ENCODE data around the gene TBC1D21.

TBC1D21 gene

GRCh38 chr15:73862276-73862675 lies 11.1 kb upstream of the TBC1D21 start:
- no peak for DNase-seq

- DNase-seq, result no peak
Observed at GRCh38 chr15:73865379-73865778, 8.0 kb upstream of the TBC1D21 start.

DNA sequence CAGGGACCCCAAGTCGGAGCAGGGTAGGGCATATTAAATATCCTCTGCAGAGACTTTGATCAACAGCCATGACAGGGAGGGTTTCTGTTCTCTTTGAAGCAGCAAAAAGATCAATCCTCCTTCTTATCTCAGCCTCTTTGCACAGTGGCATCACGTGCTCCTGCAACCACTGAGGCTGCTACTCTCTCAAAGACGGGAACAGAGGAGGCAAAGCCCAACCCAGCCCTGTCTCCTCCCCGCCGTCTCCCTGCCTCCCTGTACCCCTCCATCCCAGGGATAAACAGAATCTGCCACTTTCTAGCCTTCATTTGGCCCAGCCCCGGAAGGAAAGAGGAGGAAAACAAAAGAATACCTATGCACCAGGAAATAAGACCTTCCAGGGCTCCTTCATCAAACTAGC lies 7.5 kb upstream of the TBC1D21 start:
- no peak for DNase-seq

- no peak for DNase-seq
Observed at GRCh38 chr15:73866481-73866880, 6.9 kb upstream of the TBC1D21 start.

GRCh38 chr15:73866881-73867410 lies 6.4 kb upstream of the TBC1D21 start:
- DNase-seq, result no peak

GRCh38 chr15:73867426-73867825 lies 5.9 kb upstream of the TBC1D21 start:
- DNase-seq, result no peak

GRCh38 chr15:73867956-73868355 lies 5.4 kb upstream of the TBC1D21 start:
- no peak for DNase-seq

- DNase-seq, result no peak
Observed at GRCh38 chr15:73869216-73869995, 4.0 kb upstream of the TBC1D21 start.

DNA sequence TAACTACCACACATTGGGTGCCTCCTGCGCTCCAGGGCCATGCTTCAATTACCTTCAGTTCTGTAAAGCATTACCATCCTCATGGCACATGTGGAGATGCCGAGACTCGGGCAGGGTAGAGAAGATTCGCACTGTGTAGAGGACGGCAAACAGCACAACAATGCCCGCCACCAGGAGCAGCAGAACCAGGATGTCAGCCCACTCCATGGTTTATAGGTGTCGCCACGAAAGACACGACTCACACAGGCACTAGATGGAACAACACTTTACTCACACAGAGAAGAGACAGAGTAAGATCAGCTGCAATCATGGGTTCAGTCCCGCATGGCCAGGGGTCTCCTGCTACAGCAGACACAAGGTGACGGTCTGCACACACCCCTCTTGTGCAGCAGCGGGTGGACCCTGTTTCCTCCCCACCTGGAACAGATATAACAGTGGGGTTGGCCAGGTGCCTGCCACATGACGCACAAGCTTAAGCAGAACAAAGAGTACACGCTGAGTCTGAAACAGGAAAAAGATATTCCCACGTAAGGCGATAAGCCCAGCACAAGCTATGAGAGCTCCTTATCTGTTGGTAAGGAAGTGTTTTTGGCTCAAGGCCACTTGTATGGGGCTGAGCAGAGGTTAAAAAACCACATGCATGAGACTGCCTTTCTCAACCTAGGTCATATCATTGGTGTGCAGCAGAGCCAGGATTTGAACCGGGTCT lies 2.5 kb upstream of the TBC1D21 start:
- DNase-seq, result no peak

DNA sequence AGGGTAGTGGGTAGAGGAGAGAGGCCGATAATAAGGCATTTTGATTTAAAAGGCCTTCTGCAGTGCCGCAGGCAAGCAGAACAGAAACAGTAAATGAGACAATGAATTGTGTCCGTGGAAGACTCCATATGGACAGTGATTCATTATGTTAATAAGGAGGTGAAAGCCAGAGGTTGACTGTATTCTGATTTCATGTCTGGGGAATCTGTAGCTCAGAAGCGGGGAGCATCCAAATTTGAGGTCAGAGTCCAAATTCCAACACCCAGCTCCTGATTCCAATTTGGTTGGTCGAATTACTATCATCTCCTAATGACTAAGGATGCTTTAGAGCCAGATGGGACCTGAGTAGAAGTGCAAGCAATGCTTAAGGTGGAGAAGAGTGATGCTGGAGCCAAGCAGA lies 1.0 kb upstream of the TBC1D21 start:
- no peak for DNase-seq

- peak; percentile 31 for DNase-seq
Observed at GRCh38 chr15:73873889-73874511, 636 bp downstream of the TBC1D21 start.

DNA sequence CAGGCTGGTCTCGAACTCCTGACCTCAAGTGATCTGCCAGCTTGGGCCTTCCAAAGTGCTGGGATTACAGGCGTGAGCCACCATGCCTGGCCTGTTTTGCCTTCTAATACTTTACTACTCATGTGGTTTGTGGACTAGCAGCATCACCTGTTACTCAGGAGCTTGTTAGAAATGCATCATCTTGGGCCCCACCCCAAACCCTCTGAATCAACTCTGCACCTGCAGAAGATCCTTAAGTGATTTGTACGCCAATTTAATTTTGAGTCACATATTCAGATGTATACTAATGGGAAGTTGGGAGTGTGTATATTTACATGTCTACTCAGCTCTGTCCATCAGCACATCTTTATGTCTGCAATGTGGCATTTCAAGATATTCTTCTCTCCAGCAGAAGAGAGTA lies 6.1 kb downstream of the TBC1D21 start:
- no peak for DNase-seq

DNA sequence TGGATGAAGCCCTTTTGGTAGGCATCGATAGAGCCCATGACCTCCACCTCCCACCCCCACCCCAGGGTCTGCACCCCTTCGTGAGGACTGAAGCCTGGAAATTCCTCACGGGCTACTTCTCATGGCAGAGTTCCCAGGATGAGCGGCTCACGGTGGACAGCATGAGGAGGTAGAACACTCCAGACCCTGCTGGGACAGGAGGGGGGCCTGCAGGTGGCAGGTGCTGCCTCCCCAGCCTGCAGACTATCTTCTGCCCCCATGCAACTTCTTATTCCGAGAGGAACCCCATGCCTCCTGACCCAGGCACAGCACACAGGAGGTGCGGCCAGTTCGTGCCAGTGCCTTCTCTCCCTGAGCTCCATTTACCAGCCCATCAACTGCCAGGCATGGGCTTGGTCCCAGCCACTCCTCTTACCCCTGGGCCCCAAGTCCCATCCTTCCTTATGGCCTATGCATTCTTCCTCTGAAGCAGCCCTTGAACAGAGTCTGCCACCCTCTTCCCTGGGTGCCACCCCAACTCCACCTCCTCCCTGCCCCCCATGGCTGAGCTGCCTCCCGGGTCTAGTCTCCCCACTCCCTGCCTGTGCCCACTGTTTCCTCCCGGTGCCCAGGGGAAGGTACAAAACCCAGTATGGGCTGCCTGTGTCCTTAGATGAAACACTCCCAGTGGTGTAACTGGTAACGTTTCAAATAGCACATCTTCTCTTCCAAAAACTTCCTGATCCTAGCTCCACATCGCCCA lies 8.4 kb downstream of the TBC1D21 start:
- no peak for DNase-seq

- no peak for DNase-seq
Observed at GRCh38 chr15:73882761-73883419, 9.5 kb downstream of the TBC1D21 start.

- DNase-seq, result no peak
Observed at GRCh38 chr15:73884159-73884558, 10.8 kb downstream of the TBC1D21 start.

- no peak for DNase-seq
Observed at GRCh38 chr15:73885954-73886700, 12.8 kb downstream of the TBC1D21 start.

DNA sequence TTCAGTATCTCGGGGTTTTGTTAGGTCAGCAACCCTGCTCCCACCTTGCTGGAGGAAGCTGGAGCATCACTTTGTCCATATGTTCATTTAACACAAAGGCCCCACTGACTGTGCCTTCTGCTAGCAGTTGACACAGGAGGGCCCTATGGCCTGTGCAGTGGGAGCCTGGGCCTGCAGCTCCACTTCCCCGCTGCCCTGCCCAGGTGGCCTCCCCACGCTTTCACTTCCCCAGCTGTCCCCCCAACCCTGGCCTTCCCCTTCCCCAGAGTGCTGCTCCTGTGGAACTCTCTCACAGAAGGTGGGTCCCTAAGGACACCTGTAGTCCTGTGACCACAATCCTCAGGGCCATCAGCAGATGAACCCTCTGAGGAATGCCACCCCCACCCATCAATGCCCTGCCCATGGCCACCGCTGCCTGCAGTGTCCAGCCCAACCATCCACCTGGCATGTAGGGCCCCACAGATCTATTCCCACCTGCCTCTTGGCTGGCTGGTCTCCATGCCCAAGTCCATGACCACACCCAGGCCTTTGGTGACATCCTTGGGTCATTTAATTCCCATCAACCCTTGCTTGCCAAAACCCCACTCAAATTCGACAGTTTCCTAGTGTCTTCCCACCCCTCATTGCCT lies 13.5 kb downstream of the TBC1D21 start:
- DNase-seq, result no peak

DNA sequence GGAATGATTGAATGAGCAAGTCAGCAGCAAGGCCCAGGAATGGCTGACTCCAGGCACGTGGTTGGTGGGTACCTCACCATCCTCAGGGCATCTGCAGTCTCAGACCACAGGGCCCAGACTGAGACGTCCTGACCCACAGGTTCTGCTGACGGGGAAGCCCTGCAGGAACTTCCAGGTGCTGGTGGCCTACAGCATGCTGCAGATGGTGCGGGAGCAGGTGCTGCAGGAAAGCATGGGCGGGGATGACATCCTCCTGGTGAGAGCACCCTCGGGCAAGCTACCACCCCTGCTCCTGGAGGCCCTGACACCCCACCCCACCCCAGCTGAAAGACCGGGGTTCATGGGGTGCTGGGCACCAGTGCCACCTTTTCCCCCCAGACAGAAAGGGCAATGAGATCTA lies 14.1 kb downstream of the TBC1D21 start:
- no peak for DNase-seq

DNA sequence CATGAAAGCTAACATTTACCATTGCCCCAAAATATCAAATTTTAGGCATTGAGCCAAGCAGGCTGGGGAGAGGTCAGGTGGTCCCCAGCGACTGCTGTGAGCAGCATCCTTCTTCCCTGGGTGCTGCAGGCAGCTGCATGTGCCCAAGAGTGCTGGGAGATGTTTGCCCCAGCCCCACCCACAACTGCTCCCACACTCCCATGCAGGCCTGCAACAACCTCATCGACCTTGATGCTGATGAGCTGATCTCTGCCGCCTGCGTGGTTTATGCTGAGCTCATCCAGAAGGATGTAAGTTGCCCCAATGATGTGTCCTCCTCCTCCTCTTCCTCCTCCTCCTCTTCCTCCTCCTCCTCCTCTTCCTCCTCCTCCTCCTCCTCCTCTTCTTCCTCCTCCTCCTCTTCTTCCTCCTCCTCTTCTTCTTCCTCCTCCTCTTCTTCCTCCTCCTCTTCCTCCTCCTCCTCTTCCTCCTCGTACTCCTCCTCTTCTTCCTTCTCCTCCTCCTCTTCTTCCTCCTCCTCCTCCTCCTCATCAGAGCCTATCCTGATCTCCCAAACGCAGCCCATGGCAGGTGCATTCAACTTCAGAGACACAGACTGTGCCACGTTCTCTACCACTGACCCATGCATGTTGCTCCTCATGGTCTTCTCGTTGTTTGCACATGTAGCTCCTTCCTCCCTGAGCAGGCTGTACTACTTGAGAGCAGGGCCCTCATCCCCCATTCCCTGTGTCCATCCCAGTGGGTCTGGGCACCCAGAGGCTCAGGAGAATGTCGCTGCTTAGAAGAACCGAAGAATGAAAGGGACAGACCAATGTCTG lies 15.1 kb downstream of the TBC1D21 start:
- DNase-seq, result no peak

DNA sequence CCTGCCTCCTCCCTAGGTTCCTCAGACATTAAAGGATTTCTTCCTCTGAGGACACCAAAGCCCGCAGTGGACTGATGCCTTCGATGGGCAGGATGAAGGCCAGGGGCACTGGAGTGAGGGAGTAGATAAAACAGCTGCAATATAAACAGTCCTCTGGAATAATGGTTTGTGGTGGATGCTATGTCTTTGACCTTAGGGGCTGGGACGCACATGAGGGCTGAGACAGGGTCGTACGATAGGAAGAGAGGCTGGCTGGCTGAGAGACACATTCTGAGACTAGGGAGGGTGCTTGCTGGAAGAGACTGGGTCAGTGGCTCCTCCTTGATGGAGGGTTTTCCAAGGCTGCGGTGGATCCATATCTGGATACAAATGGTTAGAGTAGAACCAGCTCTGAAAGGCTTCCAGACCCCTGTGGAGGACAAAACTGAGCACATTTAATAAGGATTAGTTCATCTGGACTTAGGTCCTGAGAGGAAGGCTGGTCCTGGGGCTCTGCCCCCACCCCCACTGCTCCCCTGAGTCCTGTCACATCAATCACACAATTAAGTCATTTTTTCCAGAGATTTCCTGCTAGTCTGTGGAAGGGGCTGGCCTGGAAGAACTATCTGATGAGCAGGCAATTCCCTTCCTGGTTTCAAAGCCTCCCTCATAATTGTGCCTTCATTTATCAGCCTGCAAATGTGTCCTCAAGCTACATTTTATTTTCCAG lies 15.8 kb downstream of the TBC1D21 start:
- no peak for DNase-seq

Measured in stimulated activated CD4-positive, alpha-beta T cell treated with anti-CD3 and anti-CD28 coated beads, Interleukin-4, amount 100 ng/mL, for 24 hours (primary cell).